Muscle of leg (tissue), 11 donors: ENCODE measurements around the gene RAB3IP. TPM values are rescaled to one million over a fixed set of nuclear protein-coding genes. Genes with fewer than 3 reads are reported as not detected.
"Not testable (repeated sequence)": the region's sequence is repeated elsewhere in the genome, so short reads cannot be mapped to it uniquely, and the experiment has no call there.

Experiments
- DNase-seq: peaks from one replicate; pipeline ENCODE4 v3.0.0; 2013
- H3K27ac ChIP-seq: one replicate; pipeline ENCODE4 v1.5.1; 2013; ENCODE audit warnings: mild to moderate bottlenecking, low read length, control low read depth
- H3K27me3 ChIP-seq: one replicate; pipeline ENCODE4 v1.6.1; 2013; ENCODE audit warnings: low read length; ENCODE audit not compliant: control insufficient read depth, insufficient read depth
- H3K36me3 ChIP-seq: one replicate; pipeline ENCODE4 v1.6.1; 2013; ENCODE audit warnings: low read length; ENCODE audit not compliant: control insufficient read depth, insufficient read depth
- H3K4me1 ChIP-seq: one replicate; pipeline ENCODE4 v1.6.1; 2013; ENCODE audit warnings: low read length; ENCODE audit not compliant: control insufficient read depth, insufficient read depth
- H3K4me3 ChIP-seq: one replicate; pipeline ENCODE4 v1.5.1; 2013; ENCODE audit warnings: low read length, control low read depth
- H3K9me3 ChIP-seq: replicated peaks from 2 replicates; pipeline ENCODE4 v1.6.1; 2013; ENCODE audit warnings: low read depth, low read length; ENCODE audit not compliant: control insufficient read depth
- WGBS: methylation state at CpG from one replicate; pipeline ENCODE4 v1.1.5; 2013; ENCODE audit warnings: missing lambda C conversion rate; ENCODE audit not compliant: insufficient coverage; 5-methylcytosine and 5-hydroxymethylcytosine counted together
- polyA plus RNA-seq, 8 donors: library from polyadenylated mRNA; unstranded; fragments of 120-200 nt; gene quantifications; one replicate each; pipeline versions ENCODE4 v1.2.1 to v1.2.3, GENCODE V29; 2013; ENCODE audit warnings: inconsistent platforms in 1 of 8, low replicate concordance in 1 of 8; ENCODE audit not compliant: insufficient read length in 8 of 8, insufficient read depth in 1 of 8
- total RNA-seq: library from RNA; stranded (reverse); fragments of 120-200 nt; gene quantifications from one replicate; pipeline ENCODE4 v1.2.4, GENCODE V29; 2013

RAB3IP gene
- total and polyA plus RNA-seq, 9 donors, result 6.5 to 11.2 (median 9.0) TPM

GRCh38 chr12:69751476-69751875, 12.8 kb downstream of the RAB3IP start:
- no CpG with 5 or more reads among the region's 1 CpG for WGBS
- no peak overlapping the region for H3K4me3 ChIP-seq
- no peaks in the 10 kb centered on the region for H3K4me1 ChIP-seq
- no peaks in the 10 kb centered on the region for H3K9me3 ChIP-seq
- H3K27me3 ChIP-seq, result no peaks in the 10 kb centered on the region
- DNase-seq, result no peak
- no peaks in the 10 kb centered on the region for H3K36me3 ChIP-seq
- no peak overlapping the region for H3K27ac ChIP-seq

GRCh38 chr12:69755302-69755701, 16.6 kb downstream of the RAB3IP start:
- WGBS, result 50% methylated on average over 1 of the region's 5 CpGs
- H3K4me1 ChIP-seq, result no peaks in the 10 kb centered on the region

GRCh38 chr12:69756088-69756755, 17.6 kb downstream of the RAB3IP start:
- H3K27ac ChIP-seq, result no peak overlapping the region
- peaks cover 3% of the 10 kb centered on the region for H3K9me3 ChIP-seq
- whole genome bisulfite sequencing, result no CpG with 5 or more reads among the region's 6 CpGs
- H3K36me3 ChIP-seq, result no peaks in the 10 kb centered on the region
- no peak overlapping the region for H3K4me3 ChIP-seq
- no peak for DNase-seq
- H3K27me3 ChIP-seq, result no peaks in the 10 kb centered on the region
- no peaks in the 10 kb centered on the region for H3K4me1 ChIP-seq

More at GRCh38 chr12:69755302-69755701, 16.6 kb downstream of the RAB3IP start:
- no peak for DNase-seq
- Histone ChIP-seq H3K27me3 (no peaks in the 10 kb centered on the region), H3K36me3 (no peaks in the 10 kb centered on the region), H3K27ac (no peak overlapping the region), H3K9me3 (no peaks in the 10 kb centered on the region), H3K4me3 (no peak overlapping the region)

- no peak for DNase-seq
- Histone ChIP-seq H3K4me1 (no peaks in the 10 kb centered on the region), H3K36me3 (no peaks in the 10 kb centered on the region), H3K4me3 (no peak overlapping the region), H3K27me3 (no peaks in the 10 kb centered on the region), H3K27ac (no peak overlapping the region), H3K9me3 (peaks cover 6% of the 10 kb centered on the region)
- WGBS, result no CpG with 5 or more reads among the region's 2 CpGs
These were observed 19.4 kb downstream of the RAB3IP start for GRCh38 chr12:69758105-69758504.

GRCh38 chr12:69759581-69759980, 20.9 kb downstream of the RAB3IP start:
- not testable (repeated sequence) for H3K9me3 ChIP-seq, DNase-seq, H3K27ac ChIP-seq, H3K27me3 ChIP-seq, H3K4me3 ChIP-seq, H3K4me1 ChIP-seq, H3K36me3 ChIP-seq
- WGBS, result 88% methylated on average over 22 of the region's 39 CpGs

GRCh38 chr12:69765515-69765914, 26.9 kb downstream of the RAB3IP start:
- 92% methylated on average over 3 of the region's 3 CpGs for WGBS
- H3K27ac ChIP-seq, result no peak overlapping the region
- no peaks in the 10 kb centered on the region for H3K27me3 ChIP-seq
- DNase-seq, result no peak
- no peak overlapping the region for H3K4me3 ChIP-seq
- peaks cover 25% of the 10 kb centered on the region for H3K9me3 ChIP-seq
- H3K36me3 ChIP-seq, result peaks cover 8% of the 10 kb centered on the region
- no peaks in the 10 kb centered on the region for H3K4me1 ChIP-seq

- WGBS, result 95% methylated on average over 2 of the region's 6 CpGs
- Histone ChIP-seq H3K4me3 (no peak overlapping the region), H3K27ac (no peak overlapping the region), H3K36me3 (peaks cover 8% of the 10 kb centered on the region), H3K9me3 (peaks cover 21% of the 10 kb centered on the region), H3K4me1 (no peaks in the 10 kb centered on the region), H3K27me3 (no peaks in the 10 kb centered on the region)
- no peak for DNase-seq
These were observed 27.6 kb downstream of the RAB3IP start for GRCh38 chr12:69766260-69766659.

GRCh38 chr12:69779928-69780327, 41.3 kb downstream of the RAB3IP start:
- 63% methylated on average over 7 of the region's 7 CpGs for WGBS
- Histone ChIP-seq H3K9me3 (no peaks in the 10 kb centered on the region), H3K27ac (no peak overlapping the region), H3K4me3 (no peak overlapping the region), H3K36me3 (no peaks in the 10 kb centered on the region), H3K27me3 (no peaks in the 10 kb centered on the region), H3K4me1 (no peaks in the 10 kb centered on the region)
- DNase-seq, result peak; percentile 1

GRCh38 chr12:69783365-69783764, 44.7 kb downstream of the RAB3IP start:
- DNase-seq, result no peak
- no peak overlapping the region for H3K27ac ChIP-seq
- H3K9me3 ChIP-seq, result no peaks in the 10 kb centered on the region
- no peaks in the 10 kb centered on the region for H3K27me3 ChIP-seq
- H3K4me3 ChIP-seq, result no peak overlapping the region
- no CpG with 5 or more reads among the region's 6 CpGs for whole genome bisulfite sequencing
- no peaks in the 10 kb centered on the region for H3K36me3 ChIP-seq
- no peaks in the 10 kb centered on the region for H3K4me1 ChIP-seq

- Histone ChIP-seq H3K27ac (no peak overlapping the region), H3K9me3 (peaks cover 2% of the 10 kb centered on the region), H3K4me3 (no peak overlapping the region), H3K4me1 (no peaks in the 10 kb centered on the region), H3K36me3 (no peaks in the 10 kb centered on the region), H3K27me3 (no peaks in the 10 kb centered on the region)
- no peak for DNase-seq
These were observed 50.7 kb downstream of the RAB3IP start for GRCh38 chr12:69789351-69789750.

- no peak for DNase-seq
- Histone ChIP-seq H3K27me3 (no peaks in the 10 kb centered on the region), H3K4me1 (no peaks in the 10 kb centered on the region), H3K4me3 (no peak overlapping the region), H3K27ac (no peak overlapping the region), H3K36me3 (no peaks in the 10 kb centered on the region), H3K9me3 (peaks cover 2% of the 10 kb centered on the region)
- WGBS, result no CpG with 5 or more reads among the region's 2 CpGs
These were observed 53.9 kb downstream of the RAB3IP start for GRCh38 chr12:69792533-69792932.
